GM23338 (cell line): ENCODE data around the gene CXCL9. TPM values are rescaled to one million over a fixed set of nuclear protein-coding genes. Genes with fewer than 3 reads are reported as not detected.

Experiments used
- ATAC-seq: fragments of 200-7000 bp; cut with Tn5 transposase; 3 replicates; pipeline ENCODE4 v1.9.1; 2020
- DNase-seq: peaks from one replicate; pipeline ENCODE4 v3.0.0-alpha.2; 2015; ENCODE audit warnings: low spot score
- H2AFZ ChIP-seq: fragments of 200-600 bp; sonication (generic); 2 replicates; pipeline ENCODE4 v1.8.0; 2016; ENCODE audit warnings: antibody characterized with exemption, mild to moderate bottlenecking, moderate library complexity
- H3F3A ChIP-seq: fragments of 200-600 bp; sonication (generic); replicated peaks from 2 replicates; pipeline ENCODE4 v1.8.0; 2017; ENCODE audit warnings: antibody characterized with exemption, mixed run types, low read depth
- H3K27ac ChIP-seq: fragments of 200-600 bp; sonication (generic); 2 replicates; pipeline ENCODE4 v1.6.1; 2016; ENCODE audit warnings: low read depth
- H3K27me3 ChIP-seq: fragments of 200-600 bp; sonication (generic); 2 replicates; pipeline ENCODE4 v1.8.0; 2016; ENCODE audit warnings: mild to moderate bottlenecking, mixed run types, moderate library complexity; ENCODE audit not compliant: insufficient read depth
- H3K36me3 ChIP-seq: fragments of 200-600 bp; sonication (generic); 2 replicates; pipeline ENCODE4 v1.8.0; 2016; ENCODE audit warnings: mild to moderate bottlenecking; ENCODE audit not compliant: insufficient read depth
- H3K4me1 ChIP-seq: fragments of 200-600 bp; sonication (generic); 2 replicates; pipeline ENCODE4 v1.8.0; 2016; ENCODE audit warnings: mild to moderate bottlenecking, moderate library complexity; ENCODE audit not compliant: insufficient read depth
- H3K4me2 ChIP-seq: fragments of 200-600 bp; sonication (generic); 2 replicates; pipeline ENCODE4 v1.7.1; 2017; ENCODE audit warnings: mixed run types
- H3K4me3 ChIP-seq: fragments of 200-600 bp; sonication (generic); 2 replicates; pipeline ENCODE4 v1.6.1; 2016; ENCODE audit warnings: mixed run types
- H3K79me2 ChIP-seq: fragments of 200-600 bp; sonication (generic); replicated peaks from 2 replicates; pipeline ENCODE4 v1.8.0; 2017; ENCODE audit warnings: mild to moderate bottlenecking; ENCODE audit not compliant: insufficient read depth
- H3K9me2 ChIP-seq: fragments of 200-600 bp; sonication (generic); 2 replicates; pipeline ENCODE4 v1.8.0; 2017; ENCODE audit not compliant: insufficient read depth
- H4K20me1 ChIP-seq: fragments of 200-600 bp; sonication (generic); replicated peaks from 2 replicates; pipeline ENCODE4 v1.8.0; 2017; ENCODE audit warnings: mild to moderate bottlenecking; ENCODE audit not compliant: insufficient read depth
- H3K27ac Mint-ChIP-seq: 2 replicates; pipeline ENCODE4 v1.8.0; 2020; ENCODE audit warnings: inconsistent platforms, mild to moderate bottlenecking, moderate library complexity, mixed read lengths
- H3K27me3 Mint-ChIP-seq: 3 replicates; pipeline ENCODE4 v1.8.0; 2022; ENCODE audit warnings: low read depth, mild to moderate bottlenecking, moderate library complexity, mixed read lengths, inconsistent platforms; ENCODE audit not compliant: insufficient read depth, poor library complexity
- H3K36me3 Mint-ChIP-seq: 3 replicates; pipeline ENCODE4 v1.8.0; 2021; ENCODE audit warnings: low read depth, mild to moderate bottlenecking, inconsistent platforms, moderate library complexity, mixed read lengths
- H3K4me1 Mint-ChIP-seq: 3 replicates; pipeline ENCODE4 v1.8.0; 2020; ENCODE audit warnings: mild to moderate bottlenecking, inconsistent platforms, mixed read lengths
- H3K4me3 Mint-ChIP-seq: 3 replicates; pipeline ENCODE4 v1.8.0; 2021; ENCODE audit warnings: moderate library complexity, mild to moderate bottlenecking, inconsistent platforms, mixed read lengths
- H3K9me3 Mint-ChIP-seq: 3 replicates; pipeline ENCODE4 v1.8.0; 2020; ENCODE audit warnings: moderate library complexity, mild to moderate bottlenecking, inconsistent platforms, mixed read lengths
- CREB1 ChIP-seq: fragments of 250-450 bp; sonication (Bioruptor Pico); IDR thresholded peaks from 2 replicates; pipeline ENCODE4 v1.5.0; 2020; ENCODE audit warnings: low read depth, mild to moderate bottlenecking, moderate library complexity
- ETS1 ChIP-seq: IDR thresholded peaks from 2 replicates; pipeline ENCODE4 v1.6.1; 2016; ENCODE audit warnings: antibody characterized with exemption
- EZH2 ChIP-seq: fragments of 200-600 bp; sonication (generic); IDR thresholded peaks from one replicate; pipeline ENCODE4 v1.8.0; 2017; ENCODE audit warnings: antibody characterized with exemption, mild to moderate bottlenecking, low read depth; ENCODE audit not compliant: unreplicated experiment
- EZH2phosphoT487 ChIP-seq: fragments of 200-600 bp; sonication (generic); IDR thresholded peaks from one replicate; pipeline ENCODE4 v1.8.1; 2018; ENCODE audit warnings: antibody characterized with exemption; ENCODE audit not compliant: unreplicated experiment
- JUNB ChIP-seq: IDR thresholded peaks from one replicate; pipeline ENCODE4 v1.6.1; 2016; ENCODE audit warnings: antibody characterized with exemption; ENCODE audit not compliant: unreplicated experiment
- NANOG ChIP-seq: IDR thresholded peaks from 2 replicates; pipeline ENCODE4 v1.6.1; 2016; ENCODE audit warnings: antibody characterized with exemption, borderline replicate concordance
- POLR2AphosphoS5 ChIP-seq: IDR thresholded peaks from 2 replicates; pipeline ENCODE4 v1.6.1; 2016; ENCODE audit warnings: antibody characterized with exemption, low read depth
- STAT1 ChIP-seq: IDR thresholded peaks from one replicate; pipeline ENCODE4 v1.6.1; 2016; ENCODE audit warnings: antibody characterized with exemption; ENCODE audit not compliant: unreplicated experiment
- ZNF114 ChIP-seq: fragments of 250-450 bp; sonication (Bioruptor Pico); IDR thresholded peaks from 2 replicates; pipeline ENCODE4 v1.5.0; 2020; ENCODE audit warnings: mild to moderate bottlenecking, moderate library complexity
- ZNF331 ChIP-seq: fragments of 250-450 bp; sonication (Bioruptor Pico); IDR thresholded peaks from 2 replicates; pipeline ENCODE4 v1.5.0; 2020; ENCODE audit warnings: low read depth, mild to moderate bottlenecking, moderate library complexity
- polyA plus RNA-seq: library from polyadenylated mRNA; unstranded; fragments of >200 nt; fragmentation: Nextera tagmentation; extraction: Ambion mirVana; gene quantifications from 2 replicates; pipeline ENCODE4 v1.2.1, GENCODE V29; 2016
- total RNA-seq: library from RNA; depleted of rRNA; stranded (reverse); fragments of >200 nt; shearing (Covaris generic); gene quantifications from 2 replicates; pipeline ENCODE4 v1.2.3, GENCODE V29; 2014
- TF ChIP-seq, protein P1 (sequence below), 2 experiments: fragments of 200-600 bp in 1 of 2; sonication (generic) in 1 of 2; conservative IDR thresholded peaks; 2 replicates each; pipeline versions ENCODE4 v1.5.1 to v1.6.1; 2016 to 2017; ENCODE audit warnings: antibody characterized with exemption in 2 of 2, low read depth in 2 of 2, mild to moderate bottlenecking in 2 of 2, moderate library complexity in 1 of 2
- TF ChIP-seq, protein P2 (sequence below): fragments of 250-450 bp; sonication (Bioruptor Pico); IDR thresholded peaks from 2 replicates; pipeline ENCODE4 v1.5.0; 2020; ENCODE audit warnings: mild to moderate bottlenecking, moderate library complexity
- TF ChIP-seq, protein P3 (sequence below): IDR thresholded peaks from one replicate; pipeline ENCODE4 v1.6.1; 2018; ENCODE audit warnings: antibody characterized with exemption; ENCODE audit not compliant: unreplicated experiment

CXCL9 gene
- total and polyA plus RNA-seq, 2 experiments from 2014 or later: not detected

GRCh38 chr4:75997946-75998345, 9.4 kb downstream of the CXCL9 start:
- Mint-ChIP-seq H3K4me3 (no peak overlapping the region), H3K27me3 (peaks cover 4% of the 10 kb centered on the region), H3K4me1 (no peaks in the 10 kb centered on the region), H3K27ac (no peak overlapping the region), H3K9me3 (no peaks in the 10 kb centered on the region), H3K36me3 (no peaks in the 10 kb centered on the region)
- DNase-seq: no peak
- Histone ChIP-seq H3K27ac (no peak overlapping the region), H3K79me2 (no peaks in the 10 kb centered on the region), H4K20me1 (no peaks in the 10 kb centered on the region), H3K4me3 (no peak overlapping the region), H3K4me2 (no peak overlapping the region), H3K9me2 (peaks cover 7% of the 10 kb centered on the region; the same call in 1 of the 2 replicates), H3F3A (no peaks in the 10 kb centered on the region), H3K27me3 (no peaks in the 10 kb centered on the region; the same call in 1 of the 2 replicates), H2AFZ (no peak overlapping the region), H3K36me3 (no peaks in the 10 kb centered on the region), H3K4me1 (no peaks in the 10 kb centered on the region)
- ATAC-seq: no peak
- TF ChIP-seq STAT1 (no peak), NANOG (no peak), JUNB (no peak), ZNF114 (CRISPR knock-in tag) (no peak), ETS1 (no peak), ZNF331 (CRISPR knock-in tag) (no peak), CREB1 (CRISPR knock-in tag) (no peak), EZH2phosphoT487 (no peak), EZH2 (no peak), POLR2AphosphoS5 (no peak)
- TF ChIP-seq, protein P1, sequence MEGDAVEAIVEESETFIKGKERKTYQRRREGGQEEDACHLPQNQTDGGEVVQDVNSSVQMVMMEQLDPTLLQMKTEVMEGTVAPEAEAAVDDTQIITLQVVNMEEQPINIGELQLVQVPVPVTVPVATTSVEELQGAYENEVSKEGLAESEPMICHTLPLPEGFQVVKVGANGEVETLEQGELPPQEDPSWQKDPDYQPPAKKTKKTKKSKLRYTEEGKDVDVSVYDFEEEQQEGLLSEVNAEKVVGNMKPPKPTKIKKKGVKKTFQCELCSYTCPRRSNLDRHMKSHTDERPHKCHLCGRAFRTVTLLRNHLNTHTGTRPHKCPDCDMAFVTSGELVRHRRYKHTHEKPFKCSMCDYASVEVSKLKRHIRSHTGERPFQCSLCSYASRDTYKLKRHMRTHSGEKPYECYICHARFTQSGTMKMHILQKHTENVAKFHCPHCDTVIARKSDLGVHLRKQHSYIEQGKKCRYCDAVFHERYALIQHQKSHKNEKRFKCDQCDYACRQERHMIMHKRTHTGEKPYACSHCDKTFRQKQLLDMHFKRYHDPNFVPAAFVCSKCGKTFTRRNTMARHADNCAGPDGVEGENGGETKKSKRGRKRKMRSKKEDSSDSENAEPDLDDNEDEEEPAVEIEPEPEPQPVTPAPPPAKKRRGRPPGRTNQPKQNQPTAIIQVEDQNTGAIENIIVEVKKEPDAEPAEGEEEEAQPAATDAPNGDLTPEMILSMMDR (conservative IDR thresholded peaks at IDR 0.05; ENCODE audit: low read depth in 2 of 2): no peak
- TF ChIP-seq, protein P2, sequence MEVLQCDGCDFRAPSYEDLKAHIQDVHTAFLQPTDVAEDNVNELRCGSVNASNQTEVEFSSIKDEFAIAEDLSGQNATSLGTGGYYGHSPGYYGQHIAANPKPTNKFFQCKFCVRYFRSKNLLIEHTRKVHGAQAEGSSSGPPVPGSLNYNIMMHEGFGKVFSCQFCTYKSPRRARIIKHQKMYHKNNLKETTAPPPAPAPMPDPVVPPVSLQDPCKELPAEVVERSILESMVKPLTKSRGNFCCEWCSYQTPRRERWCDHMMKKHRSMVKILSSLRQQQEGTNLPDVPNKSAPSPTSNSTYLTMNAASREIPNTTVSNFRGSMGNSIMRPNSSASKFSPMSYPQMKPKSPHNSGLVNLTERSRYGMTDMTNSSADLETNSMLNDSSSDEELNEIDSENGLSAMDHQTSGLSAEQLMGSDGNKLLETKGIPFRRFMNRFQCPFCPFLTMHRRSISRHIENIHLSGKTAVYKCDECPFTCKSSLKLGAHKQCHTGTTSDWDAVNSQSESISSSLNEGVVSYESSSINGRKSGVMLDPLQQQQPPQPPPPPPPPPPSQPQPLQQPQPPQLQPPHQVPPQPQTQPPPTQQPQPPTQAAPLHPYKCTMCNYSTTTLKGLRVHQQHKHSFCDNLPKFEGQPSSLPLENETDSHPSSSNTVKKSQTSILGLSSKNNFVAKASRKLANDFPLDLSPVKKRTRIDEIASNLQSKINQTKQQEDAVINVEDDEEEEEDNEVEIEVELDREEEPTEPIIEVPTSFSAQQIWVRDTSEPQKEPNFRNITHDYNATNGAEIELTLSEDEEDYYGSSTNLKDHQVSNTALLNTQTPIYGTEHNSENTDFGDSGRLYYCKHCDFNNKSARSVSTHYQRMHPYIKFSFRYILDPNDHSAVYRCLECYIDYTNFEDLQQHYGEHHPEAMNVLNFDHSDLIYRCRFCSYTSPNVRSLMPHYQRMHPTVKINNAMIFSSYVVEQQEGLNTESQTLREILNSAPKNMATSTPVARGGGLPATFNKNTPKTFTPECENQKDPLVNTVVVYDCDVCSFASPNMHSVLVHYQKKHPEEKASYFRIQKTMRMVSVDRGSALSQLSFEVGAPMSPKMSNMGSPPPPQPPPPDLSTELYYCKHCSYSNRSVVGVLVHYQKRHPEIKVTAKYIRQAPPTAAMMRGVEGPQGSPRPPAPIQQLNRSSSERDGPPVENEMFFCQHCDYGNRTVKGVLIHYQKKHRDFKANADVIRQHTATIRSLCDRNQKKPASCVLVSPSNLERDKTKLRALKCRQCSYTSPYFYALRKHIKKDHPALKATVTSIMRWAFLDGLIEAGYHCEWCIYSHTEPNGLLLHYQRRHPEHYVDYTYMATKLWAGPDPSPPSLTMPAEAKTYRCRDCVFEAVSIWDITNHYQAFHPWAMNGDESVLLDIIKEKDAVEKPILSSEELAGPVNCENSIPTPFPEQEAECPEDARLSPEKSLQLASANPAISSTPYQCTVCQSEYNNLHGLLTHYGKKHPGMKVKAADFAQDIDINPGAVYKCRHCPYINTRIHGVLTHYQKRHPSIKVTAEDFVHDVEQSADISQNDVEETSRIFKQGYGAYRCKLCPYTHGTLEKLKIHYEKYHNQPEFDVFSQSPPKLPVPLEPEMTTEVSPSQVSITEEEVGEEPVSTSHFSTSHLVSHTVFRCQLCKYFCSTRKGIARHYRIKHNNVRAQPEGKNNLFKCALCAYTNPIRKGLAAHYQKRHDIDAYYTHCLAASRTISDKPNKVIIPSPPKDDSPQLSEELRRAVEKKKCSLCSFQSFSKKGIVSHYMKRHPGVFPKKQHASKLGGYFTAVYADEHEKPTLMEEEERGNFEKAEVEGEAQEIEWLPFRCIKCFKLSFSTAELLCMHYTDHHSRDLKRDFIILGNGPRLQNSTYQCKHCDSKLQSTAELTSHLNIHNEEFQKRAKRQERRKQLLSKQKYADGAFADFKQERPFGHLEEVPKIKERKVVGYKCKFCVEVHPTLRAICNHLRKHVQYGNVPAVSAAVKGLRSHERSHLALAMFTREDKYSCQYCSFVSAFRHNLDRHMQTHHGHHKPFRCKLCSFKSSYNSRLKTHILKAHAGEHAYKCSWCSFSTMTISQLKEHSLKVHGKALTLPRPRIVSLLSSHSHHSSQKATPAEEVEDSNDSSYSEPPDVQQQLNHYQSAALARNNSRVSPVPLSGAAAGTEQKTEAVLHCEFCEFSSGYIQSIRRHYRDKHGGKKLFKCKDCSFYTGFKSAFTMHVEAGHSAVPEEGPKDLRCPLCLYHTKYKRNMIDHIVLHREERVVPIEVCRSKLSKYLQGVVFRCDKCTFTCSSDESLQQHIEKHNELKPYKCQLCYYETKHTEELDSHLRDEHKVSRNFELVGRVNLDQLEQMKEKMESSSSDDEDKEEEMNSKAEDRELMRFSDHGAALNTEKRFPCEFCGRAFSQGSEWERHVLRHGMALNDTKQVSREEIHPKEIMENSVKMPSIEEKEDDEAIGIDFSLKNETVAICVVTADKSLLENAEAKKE (CRISPR knock-in tag): no peak
- TF ChIP-seq, protein P3, sequence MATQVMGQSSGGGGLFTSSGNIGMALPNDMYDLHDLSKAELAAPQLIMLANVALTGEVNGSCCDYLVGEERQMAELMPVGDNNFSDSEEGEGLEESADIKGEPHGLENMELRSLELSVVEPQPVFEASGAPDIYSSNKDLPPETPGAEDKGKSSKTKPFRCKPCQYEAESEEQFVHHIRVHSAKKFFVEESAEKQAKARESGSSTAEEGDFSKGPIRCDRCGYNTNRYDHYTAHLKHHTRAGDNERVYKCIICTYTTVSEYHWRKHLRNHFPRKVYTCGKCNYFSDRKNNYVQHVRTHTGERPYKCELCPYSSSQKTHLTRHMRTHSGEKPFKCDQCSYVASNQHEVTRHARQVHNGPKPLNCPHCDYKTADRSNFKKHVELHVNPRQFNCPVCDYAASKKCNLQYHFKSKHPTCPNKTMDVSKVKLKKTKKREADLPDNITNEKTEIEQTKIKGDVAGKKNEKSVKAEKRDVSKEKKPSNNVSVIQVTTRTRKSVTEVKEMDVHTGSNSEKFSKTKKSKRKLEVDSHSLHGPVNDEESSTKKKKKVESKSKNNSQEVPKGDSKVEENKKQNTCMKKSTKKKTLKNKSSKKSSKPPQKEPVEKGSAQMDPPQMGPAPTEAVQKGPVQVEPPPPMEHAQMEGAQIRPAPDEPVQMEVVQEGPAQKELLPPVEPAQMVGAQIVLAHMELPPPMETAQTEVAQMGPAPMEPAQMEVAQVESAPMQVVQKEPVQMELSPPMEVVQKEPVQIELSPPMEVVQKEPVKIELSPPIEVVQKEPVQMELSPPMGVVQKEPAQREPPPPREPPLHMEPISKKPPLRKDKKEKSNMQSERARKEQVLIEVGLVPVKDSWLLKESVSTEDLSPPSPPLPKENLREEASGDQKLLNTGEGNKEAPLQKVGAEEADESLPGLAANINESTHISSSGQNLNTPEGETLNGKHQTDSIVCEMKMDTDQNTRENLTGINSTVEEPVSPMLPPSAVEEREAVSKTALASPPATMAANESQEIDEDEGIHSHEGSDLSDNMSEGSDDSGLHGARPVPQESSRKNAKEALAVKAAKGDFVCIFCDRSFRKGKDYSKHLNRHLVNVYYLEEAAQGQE: no peak
